HFFc6 (cell line): ENCODE results near the gene FAM163A. TPM values are rescaled to one million over a fixed set of nuclear protein-coding genes. Genes with fewer than 3 reads are reported as not detected.

Experiments used
- DNase-seq: peaks from one replicate; pipeline ENCODE4 v3.0.0-alpha.2; 2018
- H3K27ac Mint-ChIP-seq: 2 replicates; pipeline ENCODE4 v1.8.0; 2020; ENCODE audit warnings: mild to moderate bottlenecking, mixed read lengths
- H3K27me3 Mint-ChIP-seq: 2 replicates; pipeline ENCODE4 v1.8.0; 2021; ENCODE audit warnings: mild to moderate bottlenecking, moderate library complexity, mixed read lengths; ENCODE audit not compliant: insufficient read depth
- H3K36me3 Mint-ChIP-seq: 2 replicates; pipeline ENCODE4 v1.8.0; 2021; ENCODE audit warnings: low read depth, mixed read lengths
- H3K4me1 Mint-ChIP-seq: 2 replicates; pipeline ENCODE4 v1.8.0; 2020; ENCODE audit warnings: low read depth, mixed read lengths
- H3K4me3 Mint-ChIP-seq: 2 replicates; pipeline ENCODE4 v1.8.0; 2020; ENCODE audit warnings: mild to moderate bottlenecking, moderate library complexity, mixed read lengths
- H3K9me3 Mint-ChIP-seq: 2 replicates; pipeline ENCODE4 v1.8.0; 2020; ENCODE audit warnings: mild to moderate bottlenecking, mixed read lengths
- total RNA-seq, 6 experiments: library from RNA; stranded (reverse); fragmentation: NEBNext Ultra II Directional; extraction: Animal tissue kit (Norgen Biotek cat#: 25700); gene quantifications; 2 replicates in 1 of 6; 3 replicates in 5 of 6; pipeline ENCODE4 v1.2.3, GENCODE V29; 2021
- TF ChIP-seq, protein P1 (sequence below): fragments of 200-600 bp; sonication (generic); IDR thresholded peaks from 2 replicates; pipeline ENCODE4 v1.5.0; 2021; ENCODE audit warnings: antibody characterized with exemption, mild to moderate bottlenecking

The FAM163A gene
- total RNA-seq, 6 experiments from 2014 or later = not detected

GRCh38 chr1:179779645-179780272 lies 36.7 kb downstream of the FAM163A start:
- Mint-ChIP-seq H3K27me3 (peaks cover 45% of the 10 kb centered on the region), H3K4me1 (peaks cover 2% of the 10 kb centered on the region; the same call in 1 of the 2 replicates), H3K9me3 (no peaks in the 10 kb centered on the region), H3K4me3 (no peak overlapping the region), H3K27ac (no peak overlapping the region), H3K36me3 (no peaks in the 10 kb centered on the region)
- TF ChIP-seq, protein P1, sequence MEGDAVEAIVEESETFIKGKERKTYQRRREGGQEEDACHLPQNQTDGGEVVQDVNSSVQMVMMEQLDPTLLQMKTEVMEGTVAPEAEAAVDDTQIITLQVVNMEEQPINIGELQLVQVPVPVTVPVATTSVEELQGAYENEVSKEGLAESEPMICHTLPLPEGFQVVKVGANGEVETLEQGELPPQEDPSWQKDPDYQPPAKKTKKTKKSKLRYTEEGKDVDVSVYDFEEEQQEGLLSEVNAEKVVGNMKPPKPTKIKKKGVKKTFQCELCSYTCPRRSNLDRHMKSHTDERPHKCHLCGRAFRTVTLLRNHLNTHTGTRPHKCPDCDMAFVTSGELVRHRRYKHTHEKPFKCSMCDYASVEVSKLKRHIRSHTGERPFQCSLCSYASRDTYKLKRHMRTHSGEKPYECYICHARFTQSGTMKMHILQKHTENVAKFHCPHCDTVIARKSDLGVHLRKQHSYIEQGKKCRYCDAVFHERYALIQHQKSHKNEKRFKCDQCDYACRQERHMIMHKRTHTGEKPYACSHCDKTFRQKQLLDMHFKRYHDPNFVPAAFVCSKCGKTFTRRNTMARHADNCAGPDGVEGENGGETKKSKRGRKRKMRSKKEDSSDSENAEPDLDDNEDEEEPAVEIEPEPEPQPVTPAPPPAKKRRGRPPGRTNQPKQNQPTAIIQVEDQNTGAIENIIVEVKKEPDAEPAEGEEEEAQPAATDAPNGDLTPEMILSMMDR = no peak
- peak; percentile 10 for DNase-seq

GRCh38 chr1:179781962-179782361 lies 38.9 kb downstream of the FAM163A start:
- Mint-ChIP-seq H3K4me1 (peaks cover 6% of the 10 kb centered on the region), H3K36me3 (no peaks in the 10 kb centered on the region), H3K27me3 (peaks cover 51% of the 10 kb centered on the region), H3K9me3 (no peaks in the 10 kb centered on the region), H3K27ac (no peak overlapping the region), H3K4me3 (no peak overlapping the region)
- TF ChIP-seq, protein P1 = no peak
- peak; percentile 43 for DNase-seq

GRCh38 chr1:179785031-179785431 lies 41.9 kb downstream of the FAM163A start:
- Mint-ChIP-seq H3K4me3 (no peak overlapping the region), H3K27me3 (peaks cover 55% of the 10 kb centered on the region), H3K36me3 (no peaks in the 10 kb centered on the region), H3K27ac (no peak overlapping the region), H3K4me1 (peaks cover 6% of the 10 kb centered on the region), H3K9me3 (no peaks in the 10 kb centered on the region)
- no peak for DNase-seq
- TF ChIP-seq, protein P1 = no peak

DNA sequence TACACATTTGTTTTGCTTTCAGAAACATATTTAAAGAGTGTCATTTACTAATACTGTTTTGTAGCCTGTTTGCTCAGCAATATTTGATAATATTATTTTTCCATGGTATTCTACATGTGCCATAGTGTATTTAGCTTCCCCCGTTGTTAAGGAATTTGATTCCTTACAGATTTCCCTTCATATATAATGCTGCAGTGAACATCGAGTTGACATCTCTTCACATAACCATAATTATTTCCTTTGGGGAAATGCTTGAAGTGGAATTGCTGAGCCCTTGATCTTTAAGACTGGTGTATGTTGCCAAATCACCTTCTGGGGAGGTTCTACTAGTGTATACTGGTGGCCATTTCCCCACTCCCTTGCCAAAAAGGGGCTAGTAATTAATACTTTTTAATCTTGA lies 42.6 kb downstream of the FAM163A start:
- Mint-ChIP-seq H3K4me1 (peaks cover 6% of the 10 kb centered on the region), H3K4me3 (no peak overlapping the region), H3K27ac (no peak overlapping the region), H3K27me3 (peaks cover 57% of the 10 kb centered on the region), H3K36me3 (no peaks in the 10 kb centered on the region), H3K9me3 (no peaks in the 10 kb centered on the region)
- TF ChIP-seq, protein P1 = no peak
- no peak for DNase-seq

DNA sequence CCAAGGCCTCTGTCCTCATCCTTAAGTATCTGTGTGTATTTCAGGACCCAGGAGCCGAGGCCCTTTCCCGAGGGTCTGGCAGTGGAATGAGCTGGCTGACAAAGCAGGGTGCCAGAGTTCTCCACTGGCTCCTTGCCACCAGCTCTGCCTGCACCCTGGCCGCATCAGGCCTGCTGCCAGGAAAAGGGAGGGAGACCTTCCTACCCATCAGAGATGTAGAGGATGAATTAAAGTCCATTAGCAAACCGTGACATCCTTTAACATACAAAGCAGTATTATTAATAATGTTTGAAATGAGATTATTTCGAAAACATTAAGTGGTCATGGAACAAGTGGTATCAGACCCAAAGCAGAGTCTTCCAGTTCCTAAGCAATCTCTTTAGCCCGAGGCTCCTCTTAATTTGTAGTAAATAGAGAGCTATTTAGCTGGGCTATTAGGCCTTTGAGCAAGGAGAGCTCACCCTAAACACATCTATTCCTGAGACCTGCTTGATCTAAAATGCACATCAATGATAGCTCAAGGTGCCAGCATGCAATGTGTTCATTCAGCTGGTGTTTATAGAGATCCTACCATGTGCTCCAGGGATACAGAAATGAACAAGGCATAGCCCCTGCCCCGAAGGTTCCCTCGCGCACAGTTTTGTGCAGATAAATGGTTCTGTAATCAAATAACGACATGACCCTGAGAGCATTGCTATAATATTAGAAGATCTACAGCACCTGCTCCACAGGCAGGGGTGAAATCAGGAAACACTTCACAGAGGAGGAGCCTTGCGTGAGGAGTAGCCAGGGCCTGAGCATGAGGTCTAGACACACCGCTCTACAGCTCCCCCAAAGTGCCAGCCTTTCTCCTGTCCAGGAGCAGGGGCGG lies 44.0 kb downstream of the FAM163A start:
- TF ChIP-seq, protein P1 = no peak
- Mint-ChIP-seq H3K27me3 (peaks cover 59% of the 10 kb centered on the region), H3K9me3 (no peaks in the 10 kb centered on the region), H3K27ac (no peak overlapping the region), H3K4me3 (no peak overlapping the region), H3K36me3 (no peaks in the 10 kb centered on the region), H3K4me1 (peaks cover 6% of the 10 kb centered on the region)
- no peak for DNase-seq
